ENCODE measurements around the gene ZBTB20. TPM values are rescaled to one million over a fixed set of nuclear protein-coding genes. Genes with fewer than 3 reads are reported as not detected.
"Not testable (repeated sequence)": the region's sequence is repeated elsewhere in the genome, so short reads cannot be mapped to it uniquely, and the experiment has no call there.

The ZBTB20 gene
- total RNA-seq, 1 donor from 2014 or later: 110 TPM

GRCh38 chr3:115147329-115148141 is 447 bp upstream of the ZBTB20 start:
- peak; percentile 99 for DNase-seq (ENCODE audit: low spot score)

- DNase-seq (ENCODE audit: low spot score): peak; percentile 52
Observed at GRCh38 chr3:115146032-115146417, 1.1 kb downstream of the ZBTB20 start.

GRCh38 chr3:115141033-115141757 is 5.9 kb downstream of the ZBTB20 start:
- no peak for DNase-seq (ENCODE audit: low spot score)

- no peak for DNase-seq (ENCODE audit: low spot score)
Observed at GRCh38 chr3:115139072-115139471, 8.0 kb downstream of the ZBTB20 start.

GRCh38 chr3:115134648-115135347 is 12.3 kb downstream of the ZBTB20 start:
- DNase-seq (ENCODE audit: low spot score): no peak

GRCh38 chr3:115127208-115127607 is 19.9 kb downstream of the ZBTB20 start:
- DNase-seq (ENCODE audit: low spot score): no peak

- DNase-seq (ENCODE audit: low spot score): no peak
Observed at GRCh38 chr3:115120597-115120996, 26.5 kb downstream of the ZBTB20 start.

- no peak for DNase-seq (ENCODE audit: low spot score)
Observed at GRCh38 chr3:115113367-115113766, 33.7 kb downstream of the ZBTB20 start.

- DNase-seq (ENCODE audit: low spot score): no peak
Observed at GRCh38 chr3:115111632-115112031, 35.5 kb downstream of the ZBTB20 start.

- DNase-seq (ENCODE audit: low spot score): no peak
Observed at GRCh38 chr3:115110830-115111229, 36.3 kb downstream of the ZBTB20 start.

GRCh38 chr3:115110066-115110465 is 37.0 kb downstream of the ZBTB20 start:
- DNase-seq (ENCODE audit: low spot score): not testable (repeated sequence)

- no peak for DNase-seq (ENCODE audit: low spot score)
Observed at GRCh38 chr3:115108614-115109013, 38.5 kb downstream of the ZBTB20 start.

GRCh38 chr3:115102046-115102445 is 45.0 kb downstream of the ZBTB20 start:
- DNase-seq (ENCODE audit: low spot score): no peak

GRCh38 chr3:115100806-115101205 is 46.3 kb downstream of the ZBTB20 start:
- no peak for DNase-seq (ENCODE audit: low spot score)

- DNase-seq (ENCODE audit: low spot score): no peak
Observed at GRCh38 chr3:115099986-115100571, 47.0 kb downstream of the ZBTB20 start.

- DNase-seq (ENCODE audit: low spot score): no peak
Observed at GRCh38 chr3:115099134-115099985, 47.7 kb downstream of the ZBTB20 start.

- DNase-seq (ENCODE audit: low spot score): no peak
Observed at GRCh38 chr3:115098354-115099073, 48.6 kb downstream of the ZBTB20 start.

GRCh38 chr3:115095236-115095635 is 51.9 kb downstream of the ZBTB20 start:
- DNase-seq (ENCODE audit: low spot score): no peak

- DNase-seq (ENCODE audit: low spot score): peak; percentile 59
Observed at GRCh38 chr3:115092220-115092791, 54.8 kb downstream of the ZBTB20 start.

GRCh38 chr3:115090712-115091111 is 56.4 kb downstream of the ZBTB20 start:
- no peak for DNase-seq (ENCODE audit: low spot score)
